ENCODE measurements around the gene PLCB3.

GRCh38 chr11:64263021-64263946 lies 12.0 kb downstream of the PLCB3 start:
- TF ChIP-seq CTCF (conservative IDR thresholded peaks at IDR 0.05; ENCODE audit: low read depth, low read length) (no peak), EZH2 (IDR thresholded peaks at IDR 0.05; ENCODE audit: borderline replicate concordance, low read depth, low read length, poor library complexity, severe bottlenecking) (no peak)
